ENCODE measurements around the gene PLEKHA8. TPM values are rescaled to one million over a fixed set of nuclear protein-coding genes. Genes with fewer than 3 reads are reported as not detected.

Gene PLEKHA8
- total and polyA plus RNA-seq, 2 of the 8 experiments (the other 6 are each of a cell fraction or from before 2014, with no cell fraction given) = 10.7 to 44.0 TPM

- TF ChIP-seq CTCF (IDR thresholded peaks at IDR 0.05; ENCODE audit: control extremely low read depth in 1 of 3, insufficient read depth in 1 of 3, low read depth in 1 of 3, low read length in 3 of 3) = 0 out of 4 replicates have a peak, but pooled peaks of 1 of the 3 experiments have one; percentile 6
- peak; percentile 35; the same call in 1 of the 2 replicates for TF ChIP-seq MAX (IDR thresholded peaks at IDR 0.05)
- peak; percentile 99 for TF ChIP-seq SP1 (IDR thresholded peaks at IDR 0.05; ENCODE audit: low read depth, low read length)
- peak; percentile 86 for TF ChIP-seq BACH1 (IDR thresholded peaks at IDR 0.05; ENCODE audit: low read length)
- TF ChIP-seq PHF8 (conservative IDR thresholded peaks at IDR 0.05; ENCODE audit: low read depth, low read length) = peak; percentile 34; the same call in 1 of the 2 replicates
- TF ChIP-seq HDAC2 (IDR thresholded peaks at IDR 0.05; ENCODE audit: borderline replicate concordance in 1 of 2, low read depth in 2 of 2, low read length in 2 of 2) = peak; percentile 16 to 68; a peak in 1 of 4 replicates
- TF ChIP-seq POLR2AphosphoS5 (IDR thresholded peaks at IDR 0.05; ENCODE audit: low read depth, low read length) = 0 out of 2 replicates have a peak, but pooled peaks have one; percentile 40
- TF ChIP-seq CHD2 (IDR thresholded peaks at IDR 0.05; ENCODE audit: low read length) = peak; percentile 92
- TF ChIP-seq EP300 (IDR thresholded peaks at IDR 0.05; ENCODE audit: borderline replicate concordance in 1 of 2, low read depth in 2 of 2, low read length in 2 of 2) = no peak
- TF ChIP-seq CREB1 (IDR thresholded peaks at IDR 0.05) = peak; percentile 72
- no peak for TF ChIP-seq RFX5 (IDR thresholded peaks at IDR 0.05; ENCODE audit: borderline replicate concordance, low read depth, low read length)
- TF ChIP-seq RXRA (IDR thresholded peaks at IDR 0.05; ENCODE audit: insufficient read depth, low read depth, low read length) = no peak
- TF ChIP-seq SP2 (IDR thresholded peaks at IDR 0.05; ENCODE audit: low read length) = peak; percentile 90
- TF ChIP-seq JUND (IDR thresholded peaks at IDR 0.05; ENCODE audit: low read length) = no peak
- peak; percentile 79 for TF ChIP-seq EGR1 (IDR thresholded peaks at IDR 0.05; ENCODE audit: borderline replicate concordance, low read depth, low read length)
- peak; percentile 35 for TF ChIP-seq TAF7 (optimal IDR thresholded peaks at IDR 0.05; ENCODE audit: borderline replicate concordance, low read depth, low read length)
- TF ChIP-seq TEAD4 (IDR thresholded peaks at IDR 0.05; ENCODE audit: low read depth, low read length) = peak; percentile 70
- peak; percentile 86 for TF ChIP-seq TBP (IDR thresholded peaks at IDR 0.05; ENCODE audit: low read depth, low read length)
- no peak for TF ChIP-seq YY1 (IDR thresholded peaks at IDR 0.05; ENCODE audit: low read depth, low read length)
- peak; percentile 47 for TF ChIP-seq KDM4A (IDR thresholded peaks at IDR 0.05; ENCODE audit: low read depth, low read length, severe bottlenecking)
- no peak for TF ChIP-seq SUZ12 (IDR thresholded peaks at IDR 0.05; ENCODE audit: low read length)
- peak; percentile 58 for TF ChIP-seq ASH2L (IDR thresholded peaks at IDR 0.05; ENCODE audit: low read length)
Measured at GRCh38 chr7:30026229-30027064, 1.8 kb upstream of the PLEKHA8 start, which contains the start of gene FKBP14 (continued).
